ENCODE data around the gene C20orf141.

GRCh38 chr20:2815242-2815900 is 584 bp downstream of the C20orf141 start:
- TF ChIP-seq CTCF (IDR thresholded peaks at IDR 0.05) (no peak), POLR2A (IDR thresholded peaks at IDR 0.05) (no peak)
